ENCODE measurements around the gene ABCB6.

GRCh38 chr2:219205981-219206327, 12.8 kb downstream of the ABCB6 start:
- TF ChIP-seq CTCF (IDR thresholded peaks at IDR 0.05) = no peak
- no peak for TF ChIP-seq POLR2A (IDR thresholded peaks at IDR 0.05)
